ENCODE measurements around the gene GLCCI1.
A peak's percentile ranks its signal among the peaks of the same experiment; 100 is the strongest.
"Not testable (repeated sequence)": the region's sequence is repeated elsewhere in the genome, so short reads cannot be mapped to it uniquely, and the experiment has no call there.

The GLCCI1 gene

GRCh38 chr7:8060241-8060640 lies 91.6 kb downstream of the GLCCI1 start:
- Histone ChIP-seq H3K23ac (ENCODE audit: low read length in 2 of 2) (no peak overlapping the region), H3K18ac (ENCODE audit: low read depth in 1 of 2, low read length in 2 of 2) (no peak overlapping the region), H2AFZ (ENCODE audit: low read depth, low read length) (no peak overlapping the region), H3K9me3 (ENCODE audit: control insufficient read depth, low read length) (no peaks in the 10 kb centered on the region), H2BK12ac (ENCODE audit: low read length in 2 of 2) (no peak overlapping the region), H3K4me3 (ENCODE audit: insufficient read depth in 1 of 2, low read depth in 1 of 2, low read length in 2 of 2) (no peak overlapping the region), H3K36me3 (ENCODE audit: control insufficient read depth in 1 of 2, insufficient read depth in 2 of 2, low read depth in 1 of 2, low read length in 2 of 2) (peaks cover 0 to 4% of the 10 kb centered on the region in 2 experiments), H3K79me1 (replicated peaks; ENCODE audit: low read length, poor library complexity, severe bottlenecking) (peaks cover 3% of the 10 kb centered on the region), H3K4me2 (ENCODE audit: low read length, poor library complexity, severe bottlenecking) (no peak overlapping the region), H4K8ac (ENCODE audit: low read length) (no peak overlapping the region), H3K27me3 (ENCODE audit: control insufficient read depth in 1 of 2, insufficient read depth in 1 of 2, low read length in 2 of 2) (no peaks in the 10 kb centered on the region), H3K14ac (ENCODE audit: low read length in 2 of 2) (no peak overlapping the region), H2BK120ac (ENCODE audit: low read depth, low read length) (no peak overlapping the region), H2BK15ac (ENCODE audit: low read depth, poor library complexity, severe bottlenecking) (no peak overlapping the region), H3K27ac (ENCODE audit: low read length, poor library complexity, severe bottlenecking) (no peak overlapping the region), H3K9ac (ENCODE audit: low read length) (no peak overlapping the region), H3K4me1 (ENCODE audit: control insufficient read depth, insufficient read depth, low read depth, low read length) (peaks cover 4% of the 10 kb centered on the region), H4K91ac (ENCODE audit: low read length) (no peak overlapping the region), H2AK5ac (ENCODE audit: low read length, severe bottlenecking) (no peak overlapping the region), H3K4ac (ENCODE audit: low read depth in 1 of 2, low read length in 2 of 2) (no peak overlapping the region), H2BK5ac (ENCODE audit: low read depth, low read length, poor library complexity, severe bottlenecking) (no peak overlapping the region)
- no peak for DNase-seq
- WGBS, result no CpG with 5 or more reads among the region's 3 CpGs

GRCh38 chr7:8063300-8063699 lies 94.7 kb downstream of the GLCCI1 start:
- H4K91ac ChIP-seq (ENCODE audit: low read length); H2BK12ac ChIP-seq (ENCODE audit: low read length in 2 of 2); H3K4me2 ChIP-seq (ENCODE audit: low read length, poor library complexity, severe bottlenecking); H3K9ac ChIP-seq (ENCODE audit: low read length); H3K23ac ChIP-seq (ENCODE audit: low read length in 2 of 2); H2AK5ac ChIP-seq (ENCODE audit: low read length, severe bottlenecking); H3K4me3 ChIP-seq (ENCODE audit: insufficient read depth in 1 of 2, low read depth in 1 of 2, low read length in 2 of 2); H3K4ac ChIP-seq (ENCODE audit: low read depth in 1 of 2, low read length in 2 of 2); H3K36me3 ChIP-seq (ENCODE audit: control insufficient read depth in 1 of 2, insufficient read depth in 2 of 2, low read depth in 1 of 2, low read length in 2 of 2); H3K27me3 ChIP-seq (ENCODE audit: control insufficient read depth in 1 of 2, insufficient read depth in 1 of 2, low read length in 2 of 2); H3K27ac ChIP-seq (ENCODE audit: low read length, poor library complexity, severe bottlenecking); H2AFZ ChIP-seq (ENCODE audit: low read depth, low read length); H2BK5ac ChIP-seq (ENCODE audit: low read depth, low read length, poor library complexity, severe bottlenecking); H4K8ac ChIP-seq (ENCODE audit: low read length); DNase-seq; H2BK15ac ChIP-seq (ENCODE audit: low read depth, poor library complexity, severe bottlenecking); H3K4me1 ChIP-seq (ENCODE audit: control insufficient read depth, insufficient read depth, low read depth, low read length); H3K14ac ChIP-seq (ENCODE audit: low read length in 2 of 2); H3K9me3 ChIP-seq (ENCODE audit: control insufficient read depth, low read length); H3K18ac ChIP-seq (ENCODE audit: low read depth in 1 of 2, low read length in 2 of 2); H3K79me1 ChIP-seq (replicated peaks; ENCODE audit: low read length, poor library complexity, severe bottlenecking); H2BK120ac ChIP-seq (ENCODE audit: low read depth, low read length): not testable (repeated sequence)
- WGBS, result 92% methylated on average over 5 of the region's 5 CpGs

DNA sequence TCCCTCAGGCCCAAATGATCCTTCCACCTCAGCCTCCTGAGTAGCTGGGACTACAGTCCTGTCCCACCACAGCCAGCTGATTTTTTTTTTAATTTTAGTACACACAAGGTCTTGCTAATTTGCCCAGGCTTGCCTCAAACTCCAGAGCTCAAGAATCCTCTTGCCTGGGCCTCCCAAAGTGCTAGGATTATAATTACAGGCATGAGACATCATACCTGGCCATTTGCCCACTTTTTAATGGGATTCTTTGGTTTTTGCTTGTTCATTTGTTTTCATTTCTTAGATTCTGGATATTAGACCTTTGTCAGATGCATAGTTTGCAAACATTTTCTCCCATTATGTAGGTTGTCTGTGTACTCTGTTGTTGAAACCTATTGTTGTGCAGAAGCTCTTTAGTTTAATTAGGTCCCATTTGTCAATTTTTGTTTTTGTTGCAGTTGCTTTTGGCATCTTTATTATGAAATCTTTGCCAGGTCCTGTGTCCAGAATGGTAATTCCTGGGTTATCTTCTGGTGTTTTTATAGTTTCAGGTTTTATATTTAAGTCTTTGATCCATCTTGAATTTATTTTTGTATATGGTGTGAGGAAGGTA lies 95.2 kb downstream of the GLCCI1 start:
- H3K23ac ChIP-seq (ENCODE audit: low read length in 2 of 2), result no peak overlapping the region
- H3K79me1 ChIP-seq (replicated peaks; ENCODE audit: low read length, poor library complexity, severe bottlenecking), result peaks cover 4% of the 10 kb centered on the region
- H3K14ac ChIP-seq (ENCODE audit: low read length in 2 of 2), result no peak overlapping the region
- peak; percentile 23 for DNase-seq
- peaks cover 4% of the 10 kb centered on the region for H3K4me1 ChIP-seq (ENCODE audit: control insufficient read depth, insufficient read depth, low read depth, low read length)
- no peak overlapping the region for H2BK15ac ChIP-seq (ENCODE audit: low read depth, poor library complexity, severe bottlenecking)
- no peak overlapping the region for H2AFZ ChIP-seq (ENCODE audit: low read depth, low read length)
- no peak overlapping the region for H4K8ac ChIP-seq (ENCODE audit: low read length)
- H3K4me2 ChIP-seq (ENCODE audit: low read length, poor library complexity, severe bottlenecking), result no peak overlapping the region
- H2AK5ac ChIP-seq (ENCODE audit: low read length, severe bottlenecking), result no peak overlapping the region
- no peak overlapping the region for H2BK12ac ChIP-seq (ENCODE audit: low read length in 2 of 2)
- no peak overlapping the region for H3K18ac ChIP-seq (ENCODE audit: low read depth in 1 of 2, low read length in 2 of 2)
- H3K4ac ChIP-seq (ENCODE audit: low read depth in 1 of 2, low read length in 2 of 2), result no peak overlapping the region
- H3K9ac ChIP-seq (ENCODE audit: low read length), result no peak overlapping the region
- no peak overlapping the region for H3K27ac ChIP-seq (ENCODE audit: low read length, poor library complexity, severe bottlenecking)
- peaks cover 0 to under 1% of the 10 kb centered on the region in 2 experiments for H3K36me3 ChIP-seq (ENCODE audit: control insufficient read depth in 1 of 2, insufficient read depth in 2 of 2, low read depth in 1 of 2, low read length in 2 of 2)
- no peak overlapping the region for H2BK5ac ChIP-seq (ENCODE audit: low read depth, low read length, poor library complexity, severe bottlenecking)
- H3K4me3 ChIP-seq (ENCODE audit: insufficient read depth in 1 of 2, low read depth in 1 of 2, low read length in 2 of 2), result no peak overlapping the region
- H3K27me3 ChIP-seq (ENCODE audit: control insufficient read depth in 1 of 2, insufficient read depth in 1 of 2, low read length in 2 of 2), result no peaks in the 10 kb centered on the region
- H4K91ac ChIP-seq (ENCODE audit: low read length), result no peak overlapping the region
- H3K9me3 ChIP-seq (ENCODE audit: control insufficient read depth, low read length), result no peaks in the 10 kb centered on the region
- no peak overlapping the region for H2BK120ac ChIP-seq (ENCODE audit: low read depth, low read length)

DNA sequence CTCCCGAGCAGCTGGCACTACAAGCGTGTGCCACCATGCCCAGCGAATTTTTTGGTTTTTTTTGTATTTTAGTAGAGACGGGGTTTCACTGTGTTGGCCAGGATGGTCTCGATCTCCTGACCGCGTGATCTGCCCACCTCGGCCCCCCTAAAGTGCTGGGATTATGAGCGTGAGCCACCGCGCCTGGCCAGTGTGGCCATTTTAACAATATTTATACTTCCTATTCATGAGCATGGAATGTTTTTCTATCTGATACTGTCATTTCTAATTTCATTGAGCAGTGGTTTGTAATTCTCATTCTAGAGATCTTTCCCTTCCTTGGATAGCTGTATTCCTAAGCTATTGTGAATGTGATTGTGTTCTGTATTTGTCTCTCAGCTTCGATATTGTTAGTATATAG lies 96.2 kb downstream of the GLCCI1 start:
- Histone ChIP-seq H2BK120ac (ENCODE audit: low read depth, low read length) (no peak overlapping the region), H3K27ac (ENCODE audit: low read length, poor library complexity, severe bottlenecking) (peak overlapping the region; percentile 54), H2BK5ac (ENCODE audit: low read depth, low read length, poor library complexity, severe bottlenecking) (peak overlapping the region; percentile 57), H3K4me3 (ENCODE audit: insufficient read depth in 1 of 2, low read depth in 1 of 2, low read length in 2 of 2) (no peak overlapping the region), H3K23ac (ENCODE audit: low read length in 2 of 2) (no peak overlapping the region), H3K9ac (ENCODE audit: low read length) (no peak overlapping the region), H3K14ac (ENCODE audit: low read length in 2 of 2) (no peak overlapping the region), H3K4ac (ENCODE audit: low read depth in 1 of 2, low read length in 2 of 2) (no peak overlapping the region), H2AK5ac (ENCODE audit: low read length, severe bottlenecking) (no peak overlapping the region), H3K18ac (ENCODE audit: low read depth in 1 of 2, low read length in 2 of 2) (no peak overlapping the region), H2BK15ac (ENCODE audit: low read depth, poor library complexity, severe bottlenecking) (no peak overlapping the region), H3K4me2 (ENCODE audit: low read length, poor library complexity, severe bottlenecking) (no peak overlapping the region), H2AFZ (ENCODE audit: low read depth, low read length) (no peak overlapping the region), H4K91ac (ENCODE audit: low read length) (no peak overlapping the region), H3K4me1 (ENCODE audit: control insufficient read depth, insufficient read depth, low read depth, low read length) (peaks cover 7% of the 10 kb centered on the region), H3K9me3 (ENCODE audit: control insufficient read depth, low read length) (no peaks in the 10 kb centered on the region), H4K8ac (ENCODE audit: low read length) (no peak overlapping the region), H2BK12ac (ENCODE audit: low read length in 2 of 2) (no peak overlapping the region), H3K27me3 (ENCODE audit: control insufficient read depth in 1 of 2, insufficient read depth in 1 of 2, low read length in 2 of 2) (no peaks in the 10 kb centered on the region), H3K36me3 (ENCODE audit: control insufficient read depth in 1 of 2, insufficient read depth in 2 of 2, low read depth in 1 of 2, low read length in 2 of 2) (peaks cover 0 to 7% of the 10 kb centered on the region in 2 experiments), H3K79me1 (replicated peaks; ENCODE audit: low read length, poor library complexity, severe bottlenecking) (peaks cover 11% of the 10 kb centered on the region)
- DNase-seq, result no peak
- WGBS, result 97% methylated on average over 6 of the region's 12 CpGs
